SK-N-SH (cell line): Measurements from ENCODE around the gene TRPM1. TPM values are rescaled to one million over a fixed set of nuclear protein-coding genes. Genes with fewer than 3 reads are reported as not detected.

Experiments
- CTCF ChIA-PET: fragments of 300-600, 350-600 bp; formaldehyde crosslinking; extraction: SDS; loops from one replicate; lab custom pipeline; 2021; lab: Yijun Ruan, JAX
- POLR2A ChIA-PET: fragments of 350-600 bp; sonication (Branson Sonifier 250); formaldehyde crosslinking; extraction: SDS; loops from one replicate; lab custom pipeline; 2020; ENCODE audit warnings: antibody characterized with exemption, inconsistent platforms; lab: Yijun Ruan, JAX
- DNase-seq: peaks from one replicate; pipeline ENCODE4 v3.0.0; 2012
- H2AFZ ChIP-seq: fragments of 200-600 bp; sonication (generic); 2 replicates; pipeline ENCODE4 v1.8.1; 2016; ENCODE audit warnings: antibody characterized with exemption, mild to moderate bottlenecking, low read depth
- H3F3A ChIP-seq: fragments of 200-600 bp; sonication (generic); replicated peaks from 2 replicates; pipeline ENCODE3; 2016; ENCODE audit warnings: antibody characterized with exemption, mild to moderate bottlenecking; ENCODE audit not compliant: insufficient read depth
- H3K27ac ChIP-seq, 2 experiments: fragments of 200-500 bp in 1 of 2; fragments of 200-600 bp in 1 of 2; sonication (Bioruptor generic) in 1 of 2; sonication (generic), shearing (Covaris generic) in 1 of 2; 2 replicates each; pipeline versions ENCODE4 v1.5.1 to v1.6.1; 2014 to 2016; ENCODE audit warnings: low read depth in 2 of 2, inconsistent platforms in 1 of 2, low read length in 1 of 2, mild to moderate bottlenecking in 1 of 2, mixed read lengths in 1 of 2
- H3K27me3 ChIP-seq: fragments of 200-600 bp; sonication (generic), shearing (Covaris generic); 2 replicates; pipeline ENCODE4 v1.6.1; 2016; ENCODE audit warnings: mixed run types; ENCODE audit not compliant: insufficient read depth
- H3K36me3 ChIP-seq, 2 experiments: fragments of 200-500 bp in 1 of 2; fragments of 200-600 bp in 1 of 2; sonication (Bioruptor generic) in 1 of 2; sonication (generic) in 1 of 2; replicated peaks in 1 of 2; 2 replicates each; pipeline versions ENCODE3 to v1.5.1; 2014 to 2016; ENCODE audit warnings: low read length in 1 of 2, mild to moderate bottlenecking in 1 of 2; ENCODE audit not compliant: insufficient read depth in 2 of 2, control insufficient read depth in 1 of 2
- H3K4me1 ChIP-seq, 2 experiments: fragments of 200-500 bp in 1 of 2; fragments of 200-600 bp in 1 of 2; sonication (Bioruptor generic) in 1 of 2; sonication (generic), shearing (Covaris generic) in 1 of 2; 2 replicates each; pipeline versions ENCODE4 v1.5.1 to v1.6.1; 2014 to 2016; ENCODE audit warnings: low read depth in 1 of 2, low read length in 1 of 2, mixed run types in 1 of 2; ENCODE audit not compliant: insufficient read depth in 2 of 2, control insufficient read depth in 1 of 2
- H3K4me2 ChIP-seq: fragments of 200-600 bp; sonication (generic), shearing (Covaris generic); 2 replicates; pipeline ENCODE4 v1.6.1; 2017; ENCODE audit warnings: mixed run types
- H3K4me3 ChIP-seq, 2 experiments: fragments of 200-500 bp in 1 of 2; fragments of 200-600 bp in 1 of 2; sonication (Bioruptor generic) in 1 of 2; sonication (generic), shearing (Covaris generic) in 1 of 2; 2 replicates each; pipeline versions ENCODE4 v1.5.1 to v1.8.1; 2014 to 2016; ENCODE audit warnings: low read depth in 2 of 2, inconsistent platforms in 1 of 2, low read length in 1 of 2, mild to moderate bottlenecking in 1 of 2, mixed read lengths in 1 of 2, moderate library complexity in 1 of 2
- H3K79me2 ChIP-seq: fragments of 200-600 bp; sonication (generic); 2 replicates; pipeline ENCODE4 v1.8.1; 2017; ENCODE audit warnings: mild to moderate bottlenecking; ENCODE audit not compliant: insufficient read depth
- H3K9ac ChIP-seq: fragments of 200-600 bp; sonication (generic); 2 replicates; pipeline ENCODE4 v1.6.1; 2017; ENCODE audit warnings: mixed run types
- H3K9me2 ChIP-seq: fragments of 200-600 bp; sonication (generic); 2 replicates; pipeline ENCODE4 v1.6.1; 2017; ENCODE audit warnings: mixed run types
- H3K9me3 ChIP-seq: fragments of 200-600 bp; sonication (generic); 2 replicates; pipeline ENCODE4 v1.6.1; 2017; ENCODE audit warnings: mixed run types, mild to moderate bottlenecking, moderate library complexity
- H4K20me1 ChIP-seq: fragments of 200-600 bp; sonication (generic); 2 replicates; pipeline ENCODE4 v1.6.1; 2017; ENCODE audit warnings: mild to moderate bottlenecking, mixed run types; ENCODE audit not compliant: insufficient read depth
- CHD2 ChIP-seq: fragments of 150-350 bp; IDR thresholded peaks from 2 replicates; pipeline ENCODE4 v1.6.1; 2018; ENCODE audit warnings: low read length; ENCODE audit not compliant: partially characterized antibody
- CTCF ChIP-seq: fragments of 200-600 bp; sonication (generic); IDR thresholded peaks from 2 replicates; pipeline ENCODE4 v1.6.1; 2017; ENCODE audit warnings: antibody characterized with exemption, mild to moderate bottlenecking, moderate library complexity
- ELF1 ChIP-seq: IDR thresholded peaks from 2 replicates; pipeline ENCODE4 v1.4.0; 2012
- FOXJ3 ChIP-seq: sonication (generic); formaldehyde crosslinking; IDR thresholded peaks from 2 replicates; pipeline ENCODE4 v1.5.1; 2020; ENCODE audit warnings: mild to moderate bottlenecking, missing genetic modification reagents
- GABPA ChIP-seq: IDR thresholded peaks from 2 replicates; pipeline ENCODE4 v1.4.0; 2012; ENCODE audit warnings: low read depth, mild to moderate bottlenecking
- GATA2 ChIP-seq: sonication (generic); formaldehyde crosslinking; IDR thresholded peaks from 2 replicates; pipeline ENCODE4 v1.5.0; 2020; ENCODE audit warnings: mild to moderate bottlenecking, missing genetic modification reagents
- JUND ChIP-seq: IDR thresholded peaks from 2 replicates; pipeline ENCODE4 v1.4.0; 2012
- NFIC ChIP-seq: IDR thresholded peaks from 2 replicates; pipeline ENCODE4 v1.4.0; 2012; ENCODE audit warnings: borderline replicate concordance
- PBX3 ChIP-seq: IDR thresholded peaks from 2 replicates; pipeline ENCODE4; 2012
- POLR2AphosphoS5 ChIP-seq: IDR thresholded peaks from 2 replicates; pipeline ENCODE4 v1.6.1; 2012; ENCODE audit warnings: low read depth, low read length
- RFX5 ChIP-seq: IDR thresholded peaks from 2 replicates; pipeline ENCODE4 v1.6.1; 2012; ENCODE audit warnings: mild to moderate bottlenecking, improper control_type of control experiment, low read length
- WGBS: methylation state at CpG from one replicate; pipeline ENCODE4 v1.1.6; 2017; ENCODE audit warnings: low lambda C conversion rate; 5-methylcytosine and 5-hydroxymethylcytosine counted together
- polyA plus RNA-seq, 3 experiments: library from polyadenylated mRNA; depleted of rRNA; stranded (reverse); fragments of >200 nt; gene quantifications; 2 replicates each; pipeline ENCODE4 v1.2.3, GENCODE V29; 2012
- TF ChIP-seq, protein P1 (sequence below): IDR thresholded peaks from 2 replicates; pipeline ENCODE4 v1.4.0; 2012; ENCODE audit warnings: low read depth, borderline replicate concordance

The TRPM1 gene
- polyA plus RNA-seq, 1 of the 3 experiments (the other 2 are of a cell fraction) = not detected

GRCh38 chr15:31040611-31041010, 60.9 kb downstream of the TRPM1 start:
- no peaks in the 10 kb centered on the region; a peak in 1 of 4 replicates for H3K4me1 ChIP-seq
- CTCF ChIA-PET = interaction anchor here (1.1 kb wide), 1 partner anchor 89 kb away, joined by 3 read pairs; no protein-coding TSS in a partner anchor
- WGBS = 67% methylated on average over 7 of the region's 8 CpGs

More at GRCh38 chr15:31040611-31041010, 60.9 kb downstream of the TRPM1 start:
- Histone ChIP-seq H3K9me2 (no peaks in the 10 kb centered on the region), H3K9me3 (no peaks in the 10 kb centered on the region), H3K9ac (no peak overlapping the region), H3K4me3 (no peak overlapping the region), H3F3A (no peaks in the 10 kb centered on the region), H3K4me2 (no peak overlapping the region), H3K79me2 (no peaks in the 10 kb centered on the region), H4K20me1 (no peaks in the 10 kb centered on the region), H2AFZ (no peak overlapping the region), H3K27me3 (no peaks in the 10 kb centered on the region), H3K36me3 (no peaks in the 10 kb centered on the region), H3K27ac (no peak overlapping the region)
- POLR2A ChIA-PET = interaction anchor here (0.5 kb wide), 1 partner anchor 96 kb away, joined by 4 read pairs; no protein-coding TSS in a partner anchor
- DNase-seq = no peak
- TF ChIP-seq RFX5 = no peak
- no peak for TF ChIP-seq JUND
- TF ChIP-seq CHD2 = no peak
- no peak for TF ChIP-seq GATA2 (CRISPR knock-in tag)
- TF ChIP-seq, protein P1, sequence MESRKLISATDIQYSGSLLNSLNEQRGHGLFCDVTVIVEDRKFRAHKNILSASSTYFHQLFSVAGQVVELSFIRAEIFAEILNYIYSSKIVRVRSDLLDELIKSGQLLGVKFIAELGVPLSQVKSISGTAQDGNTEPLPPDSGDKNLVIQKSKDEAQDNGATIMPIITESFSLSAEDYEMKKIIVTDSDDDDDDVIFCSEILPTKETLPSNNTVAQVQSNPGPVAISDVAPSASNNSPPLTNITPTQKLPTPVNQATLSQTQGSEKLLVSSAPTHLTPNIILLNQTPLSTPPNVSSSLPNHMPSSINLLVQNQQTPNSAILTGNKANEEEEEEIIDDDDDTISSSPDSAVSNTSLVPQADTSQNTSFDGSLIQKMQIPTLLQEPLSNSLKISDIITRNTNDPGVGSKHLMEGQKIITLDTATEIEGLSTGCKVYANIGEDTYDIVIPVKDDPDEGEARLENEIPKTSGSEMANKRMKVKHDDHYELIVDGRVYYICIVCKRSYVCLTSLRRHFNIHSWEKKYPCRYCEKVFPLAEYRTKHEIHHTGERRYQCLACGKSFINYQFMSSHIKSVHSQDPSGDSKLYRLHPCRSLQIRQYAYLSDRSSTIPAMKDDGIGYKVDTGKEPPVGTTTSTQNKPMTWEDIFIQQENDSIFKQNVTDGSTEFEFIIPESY = no peak
- no peak for TF ChIP-seq CTCF
- no peak for TF ChIP-seq FOXJ3 (CRISPR knock-in tag)
- no peak for TF ChIP-seq PBX3
- no peak for TF ChIP-seq POLR2AphosphoS5
- TF ChIP-seq ELF1 = no peak
- no peak for TF ChIP-seq NFIC
- TF ChIP-seq GABPA = no peak
